ENCODE data around the gene NKD1. TPM values are rescaled to one million over a fixed set of nuclear protein-coding genes. Genes with fewer than 3 reads are reported as not detected.

NKD1 gene
- total RNA-seq, 2 experiments from 2014 or later = 0.04 to 0.06 TPM

DNA sequence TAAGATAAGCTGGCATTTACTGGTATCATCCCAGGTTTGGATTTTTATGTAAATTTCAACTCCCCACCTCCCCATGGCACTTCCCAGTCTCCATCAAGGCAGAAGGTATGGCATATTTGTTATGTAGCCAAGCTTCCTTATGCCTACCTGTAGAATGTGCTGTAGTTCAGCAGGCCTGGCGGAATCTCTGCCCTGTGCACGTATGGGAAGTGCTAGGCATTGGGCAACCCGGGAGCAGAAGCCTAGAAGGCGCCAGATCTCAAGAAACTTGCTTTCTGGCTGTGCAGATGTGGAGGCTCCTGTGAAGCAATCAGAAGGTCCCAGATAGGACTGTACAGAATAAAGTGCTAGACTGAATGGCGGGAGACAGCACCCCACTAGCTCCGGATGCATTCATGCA is 68.2 kb downstream of the NKD1 start:
- no peaks in the 10 kb centered on the region for H3K79me2 ChIP-seq (ENCODE audit: insufficient read depth, low read depth, low read length)
- intact Hi-C loops (cut with micrococcal nuclease; ENCODE audit: unreplicated experiment) = no loop called here
- CTCF ChIA-PET (ENCODE audit: unreplicated experiment) = no interaction called here
- TF ChIP-seq EZH2phosphoT487 (IDR thresholded peaks at IDR 0.05; ENCODE audit: borderline replicate concordance, low read depth, low read length) = no peak
- TF ChIP-seq, protein P1, sequence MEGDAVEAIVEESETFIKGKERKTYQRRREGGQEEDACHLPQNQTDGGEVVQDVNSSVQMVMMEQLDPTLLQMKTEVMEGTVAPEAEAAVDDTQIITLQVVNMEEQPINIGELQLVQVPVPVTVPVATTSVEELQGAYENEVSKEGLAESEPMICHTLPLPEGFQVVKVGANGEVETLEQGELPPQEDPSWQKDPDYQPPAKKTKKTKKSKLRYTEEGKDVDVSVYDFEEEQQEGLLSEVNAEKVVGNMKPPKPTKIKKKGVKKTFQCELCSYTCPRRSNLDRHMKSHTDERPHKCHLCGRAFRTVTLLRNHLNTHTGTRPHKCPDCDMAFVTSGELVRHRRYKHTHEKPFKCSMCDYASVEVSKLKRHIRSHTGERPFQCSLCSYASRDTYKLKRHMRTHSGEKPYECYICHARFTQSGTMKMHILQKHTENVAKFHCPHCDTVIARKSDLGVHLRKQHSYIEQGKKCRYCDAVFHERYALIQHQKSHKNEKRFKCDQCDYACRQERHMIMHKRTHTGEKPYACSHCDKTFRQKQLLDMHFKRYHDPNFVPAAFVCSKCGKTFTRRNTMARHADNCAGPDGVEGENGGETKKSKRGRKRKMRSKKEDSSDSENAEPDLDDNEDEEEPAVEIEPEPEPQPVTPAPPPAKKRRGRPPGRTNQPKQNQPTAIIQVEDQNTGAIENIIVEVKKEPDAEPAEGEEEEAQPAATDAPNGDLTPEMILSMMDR (conservative IDR thresholded peaks at IDR 0.05; ENCODE audit: low read length) = no peak
- H3K9me2 ChIP-seq (ENCODE audit: insufficient read depth, low read length) = no peaks in the 10 kb centered on the region
- H2AFZ ChIP-seq (ENCODE audit: low read length) = no peak overlapping the region
- no peak for DNase-seq (ENCODE audit: low spot score)
- H3K4me1 ChIP-seq (ENCODE audit: insufficient read depth, low read length, poor library complexity, severe bottlenecking) = no peaks in the 10 kb centered on the region
- H3K36me3 ChIP-seq (ENCODE audit: insufficient read depth, low read length) = no peaks in the 10 kb centered on the region
- H3K4me2 ChIP-seq (ENCODE audit: low read length) = no peak overlapping the region
- H3K27ac ChIP-seq (ENCODE audit: low read depth, low read length, poor library complexity, severe bottlenecking) = no peak overlapping the region
- no peak overlapping the region for H3K4me3 ChIP-seq (ENCODE audit: low read depth, low read length, poor library complexity, severe bottlenecking)
- H3K9me3 ChIP-seq (ENCODE audit: low read length) = no peaks in the 10 kb centered on the region
- no peaks in the 10 kb centered on the region for H4K20me1 ChIP-seq (ENCODE audit: insufficient read depth, low read length)
- POLR2A ChIA-PET = no interaction called here
- no TSS peak for BruUV-seq (replicated peaks)

DNA sequence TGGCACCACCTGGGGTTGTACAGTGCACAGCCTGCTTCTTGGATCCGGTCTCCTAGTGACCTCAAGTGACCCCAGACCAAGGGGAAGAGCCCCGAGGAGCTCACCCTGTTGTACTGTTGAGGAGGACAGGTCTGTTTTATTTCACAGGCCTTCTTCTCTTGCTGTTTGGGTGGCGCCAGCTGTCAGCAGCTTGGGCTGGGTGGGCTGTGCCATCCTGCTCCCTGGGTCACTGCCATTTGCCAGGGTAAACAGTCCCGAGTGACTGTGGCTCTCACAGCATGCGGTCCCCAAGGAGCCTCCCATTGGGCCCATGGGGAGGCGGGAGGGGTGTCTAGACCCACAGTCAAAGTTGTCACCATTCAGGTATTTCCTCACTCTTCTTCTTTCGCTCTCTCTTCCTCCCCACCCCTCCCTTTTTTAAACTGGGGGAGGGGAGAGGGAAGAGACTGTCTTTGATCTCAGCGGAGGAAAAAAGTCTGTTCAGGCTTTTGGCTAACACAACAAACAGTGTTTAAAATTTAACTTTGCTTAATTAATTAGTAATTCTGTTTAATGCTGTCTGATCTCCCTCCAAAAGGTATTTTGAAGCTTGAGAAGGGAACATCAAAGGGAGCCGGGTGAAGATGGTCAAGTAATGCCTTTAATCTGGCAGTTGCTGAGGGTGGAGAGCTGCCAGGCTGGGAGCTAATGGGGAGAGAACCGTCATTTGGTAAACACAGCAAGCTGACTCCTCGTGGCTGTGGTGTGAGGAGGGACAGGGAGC is 68.9 kb downstream of the NKD1 start:
- Histone ChIP-seq H3K4me3 (ENCODE audit: low read depth, low read length, poor library complexity, severe bottlenecking) (no peak overlapping the region), H3K27ac (ENCODE audit: low read depth, low read length, poor library complexity, severe bottlenecking) (no peak overlapping the region), H3K9me2 (ENCODE audit: insufficient read depth, low read length) (no peaks in the 10 kb centered on the region), H4K20me1 (ENCODE audit: insufficient read depth, low read length) (no peaks in the 10 kb centered on the region), H3K36me3 (ENCODE audit: insufficient read depth, low read length) (no peaks in the 10 kb centered on the region), H3K9me3 (ENCODE audit: low read length) (no peaks in the 10 kb centered on the region), H2AFZ (ENCODE audit: low read length) (no peak overlapping the region), H3K79me2 (ENCODE audit: insufficient read depth, low read depth, low read length) (no peaks in the 10 kb centered on the region), H3K4me1 (ENCODE audit: insufficient read depth, low read length, poor library complexity, severe bottlenecking) (no peaks in the 10 kb centered on the region), H3K4me2 (ENCODE audit: low read length) (no peak overlapping the region)
- CTCF ChIA-PET (ENCODE audit: unreplicated experiment) = no interaction called here
- POLR2A ChIA-PET = interaction anchor here (0.7 kb wide), 2 partner anchors 86 to 1800 kb away, joined by 3 to 4 read pairs; no protein-coding TSS in a partner anchor
- no TSS peak for BruUV-seq (replicated peaks)
- intact Hi-C loops (cut with micrococcal nuclease; ENCODE audit: unreplicated experiment) = no loop called here
- no peak for DNase-seq (ENCODE audit: low spot score)
- TF ChIP-seq, protein P1 (conservative IDR thresholded peaks at IDR 0.05; ENCODE audit: low read length) = no peak
- no peak for TF ChIP-seq EZH2phosphoT487 (IDR thresholded peaks at IDR 0.05; ENCODE audit: borderline replicate concordance, low read depth, low read length)

DNA sequence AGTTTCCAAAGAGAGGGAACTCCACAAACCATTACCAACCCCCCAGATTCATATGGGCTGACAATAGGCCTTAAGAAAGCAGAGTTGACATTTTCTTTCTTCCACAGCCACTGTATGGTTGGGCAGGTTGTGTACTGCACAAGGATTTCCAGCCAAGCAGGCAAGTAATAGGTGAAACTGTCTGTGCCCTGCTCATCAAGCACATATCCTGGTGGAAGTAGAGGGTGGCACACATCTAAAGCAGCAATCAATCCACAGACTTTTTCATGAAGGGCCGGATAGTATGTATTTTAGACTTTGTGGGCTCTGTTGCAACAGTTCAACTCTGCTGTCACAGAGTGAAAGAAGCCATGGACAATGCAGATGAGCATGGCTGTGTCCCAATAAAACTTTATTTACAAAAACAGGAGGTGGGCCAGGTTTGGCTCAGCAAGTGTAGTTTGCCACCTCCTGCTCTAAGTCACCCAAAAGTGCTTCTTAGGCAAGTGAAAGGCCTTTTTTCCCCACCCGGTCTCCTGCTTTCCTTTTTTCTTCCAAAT is 69.5 kb downstream of the NKD1 start:
- ChIA-PET POLR2A (interaction anchor here (0.7 kb wide), 2 partner anchors 86 to 1801 kb away, joined by 3 to 4 read pairs; no protein-coding TSS in a partner anchor), CTCF (ENCODE audit: unreplicated experiment) (no interaction called here)
- no peak for DNase-seq (ENCODE audit: low spot score)
- TF ChIP-seq, protein P1 (conservative IDR thresholded peaks at IDR 0.05; ENCODE audit: low read length) = no peak
- Histone ChIP-seq H3K9me2 (ENCODE audit: insufficient read depth, low read length) (no peaks in the 10 kb centered on the region), H3K4me2 (ENCODE audit: low read length) (no peak overlapping the region), H4K20me1 (ENCODE audit: insufficient read depth, low read length) (no peaks in the 10 kb centered on the region), H2AFZ (ENCODE audit: low read length) (no peak overlapping the region), H3K79me2 (ENCODE audit: insufficient read depth, low read depth, low read length) (no peaks in the 10 kb centered on the region), H3K36me3 (ENCODE audit: insufficient read depth, low read length) (no peaks in the 10 kb centered on the region), H3K4me1 (ENCODE audit: insufficient read depth, low read length, poor library complexity, severe bottlenecking) (no peaks in the 10 kb centered on the region), H3K27ac (ENCODE audit: low read depth, low read length, poor library complexity, severe bottlenecking) (no peak overlapping the region), H3K9me3 (ENCODE audit: low read length) (no peaks in the 10 kb centered on the region), H3K4me3 (ENCODE audit: low read depth, low read length, poor library complexity, severe bottlenecking) (no peak overlapping the region)
- intact Hi-C loops (cut with micrococcal nuclease; ENCODE audit: unreplicated experiment) = no loop called here
- BruUV-seq (replicated peaks) = no TSS peak
